Duodenal mucosa (tissue), 2 donors: Measurements from ENCODE around the gene PSTPIP1.

ENCODE experiments used
- H3K27ac ChIP-seq: one replicate; pipeline ENCODE4 v1.7.0; 2013; ENCODE audit warnings: low read depth, low read length
- H3K27me3 ChIP-seq, 2 donors: one replicate each; pipeline ENCODE4 v1.7.0; 2013; ENCODE audit warnings: low read length in 2 of 2, control low read depth in 1 of 2; ENCODE audit not compliant: insufficient read depth in 2 of 2, control insufficient read depth in 1 of 2
- H3K36me3 ChIP-seq, 2 donors: one replicate each; pipeline ENCODE4 v1.7.0; 2013; ENCODE audit warnings: low read length in 2 of 2, control low read depth in 1 of 2; ENCODE audit not compliant: insufficient read depth in 2 of 2, control insufficient read depth in 1 of 2
- H3K4me1 ChIP-seq, 2 donors: one replicate each; pipeline ENCODE4 v1.7.0; 2013; ENCODE audit warnings: low read length in 2 of 2, control low read depth in 1 of 2; ENCODE audit not compliant: insufficient read depth in 2 of 2, control insufficient read depth in 1 of 2
- H3K4me3 ChIP-seq, 2 donors: one replicate each; pipeline ENCODE4 v1.7.0; 2013; ENCODE audit warnings: low read length in 2 of 2, low read depth in 1 of 2
- H3K9ac ChIP-seq, 2 donors: one replicate each; pipeline ENCODE4 v1.7.0; 2013; ENCODE audit warnings: low read length in 2 of 2, low read depth in 1 of 2
- H3K9me3 ChIP-seq, 2 donors: one replicate each; pipeline ENCODE4 v1.7.0; 2013; ENCODE audit warnings: low read length in 2 of 2, control low read depth in 1 of 2; ENCODE audit not compliant: control insufficient read depth in 1 of 2

PSTPIP1 gene

DNA sequence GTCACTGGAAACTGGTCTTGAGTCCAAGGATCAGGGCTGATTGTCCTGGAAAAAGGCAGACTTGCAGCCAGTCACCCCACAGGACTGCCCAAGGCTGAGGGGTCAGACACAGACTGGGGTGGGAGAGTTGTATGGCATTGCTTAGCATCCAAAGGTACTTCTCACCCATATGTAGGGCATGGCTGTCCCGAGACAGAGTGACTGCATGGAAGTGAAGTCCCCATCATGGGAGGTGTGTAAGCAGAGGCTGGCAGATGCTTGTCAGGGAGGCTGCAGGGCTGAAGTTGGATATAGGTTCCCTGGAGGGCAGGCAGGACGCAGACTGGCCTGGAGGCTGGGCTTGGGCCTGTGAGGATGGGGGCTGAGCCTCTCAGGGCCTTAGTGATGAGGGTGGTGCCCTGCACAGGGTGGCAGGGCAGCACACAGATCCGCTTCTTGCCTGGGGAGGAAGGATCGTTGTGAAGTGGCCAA, 31.1 kb downstream of the PSTPIP1 start:
- Histone ChIP-seq H3K27me3 (no peaks in the 10 kb centered on the region), H3K27ac (no peak overlapping the region), H3K9ac (no peak overlapping the region), H3K9me3 (no peaks in the 10 kb centered on the region), H3K4me1 (peaks cover 4 to 25% of the 10 kb centered on the region in 2 donors), H3K4me3 (no peak overlapping the region), H3K36me3 (no peaks in the 10 kb centered on the region)

DNA sequence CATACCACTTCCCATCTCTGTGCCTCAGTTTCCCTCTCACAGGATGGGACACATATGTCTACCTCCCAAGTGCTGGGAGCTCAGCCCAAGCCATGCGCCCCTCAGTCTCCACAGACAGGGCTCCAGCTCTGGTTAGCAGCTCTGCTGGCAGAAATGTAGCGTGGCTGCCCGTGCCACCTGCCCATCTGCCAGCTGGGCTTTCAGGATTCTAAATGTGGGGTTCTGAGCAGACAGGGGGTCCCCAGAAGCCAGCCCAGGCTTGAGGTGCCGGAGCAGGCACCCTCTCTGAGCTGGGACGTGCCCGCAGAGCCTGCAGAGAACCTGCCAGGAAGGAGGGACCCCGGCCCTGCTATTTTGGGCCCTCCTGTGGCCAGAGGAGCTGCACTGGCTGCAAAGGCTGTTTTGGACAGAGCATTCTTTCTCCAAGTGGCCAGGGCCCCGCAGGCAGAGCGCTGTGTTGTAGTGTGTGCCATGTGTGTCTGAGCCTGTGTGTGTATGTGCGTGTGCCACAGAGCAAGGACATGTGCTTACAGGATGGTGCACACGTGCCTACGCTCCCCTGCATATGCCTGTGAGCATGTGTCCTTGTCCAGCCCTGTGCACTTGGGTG, 31.7 kb downstream of the PSTPIP1 start:
- peaks cover 3 to 24% of the 10 kb centered on the region in 2 donors for H3K4me1 ChIP-seq
- no peaks in the 10 kb centered on the region for H3K36me3 ChIP-seq
- no peak overlapping the region for H3K27ac ChIP-seq
- H3K27me3 ChIP-seq = no peaks in the 10 kb centered on the region
- H3K9ac ChIP-seq = no peak overlapping the region
- H3K4me3 ChIP-seq = no peak overlapping the region
- H3K9me3 ChIP-seq = no peaks in the 10 kb centered on the region

DNA sequence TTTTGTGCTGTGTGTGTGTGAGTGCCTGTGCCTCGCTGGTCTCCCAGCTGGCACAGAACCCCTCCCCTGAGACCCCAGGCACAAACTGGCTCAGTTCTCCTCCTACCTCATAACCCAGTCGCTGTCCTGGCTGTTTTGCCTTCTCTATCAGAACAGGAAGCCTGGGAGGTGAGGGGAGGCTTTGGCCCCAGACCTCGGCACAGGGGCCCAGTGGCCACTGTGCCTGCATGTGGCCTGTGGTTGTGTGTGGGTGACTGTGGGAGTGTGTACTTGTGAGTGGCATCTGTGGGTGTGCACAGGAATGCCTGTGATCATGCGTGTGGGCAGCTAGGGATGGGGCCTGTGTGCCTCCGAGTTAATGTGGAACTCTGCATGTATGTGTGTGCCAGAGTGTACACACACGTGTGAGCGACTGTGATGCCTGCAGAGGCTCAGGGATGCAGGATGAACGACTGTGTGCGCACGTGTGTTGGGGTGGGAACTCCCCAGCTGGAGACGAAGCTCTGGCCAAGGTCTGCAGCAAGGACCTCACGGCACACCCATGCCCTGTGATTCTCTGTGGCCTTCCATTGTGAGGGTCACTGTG, 32.3 kb downstream of the PSTPIP1 start:
- Histone ChIP-seq H3K9me3 (no peaks in the 10 kb centered on the region), H3K27ac (no peak overlapping the region), H3K36me3 (no peaks in the 10 kb centered on the region), H3K9ac (no peak overlapping the region), H3K4me3 (no peak overlapping the region), H3K27me3 (no peaks in the 10 kb centered on the region), H3K4me1 (peaks cover 3 to 22% of the 10 kb centered on the region in 2 donors)

DNA sequence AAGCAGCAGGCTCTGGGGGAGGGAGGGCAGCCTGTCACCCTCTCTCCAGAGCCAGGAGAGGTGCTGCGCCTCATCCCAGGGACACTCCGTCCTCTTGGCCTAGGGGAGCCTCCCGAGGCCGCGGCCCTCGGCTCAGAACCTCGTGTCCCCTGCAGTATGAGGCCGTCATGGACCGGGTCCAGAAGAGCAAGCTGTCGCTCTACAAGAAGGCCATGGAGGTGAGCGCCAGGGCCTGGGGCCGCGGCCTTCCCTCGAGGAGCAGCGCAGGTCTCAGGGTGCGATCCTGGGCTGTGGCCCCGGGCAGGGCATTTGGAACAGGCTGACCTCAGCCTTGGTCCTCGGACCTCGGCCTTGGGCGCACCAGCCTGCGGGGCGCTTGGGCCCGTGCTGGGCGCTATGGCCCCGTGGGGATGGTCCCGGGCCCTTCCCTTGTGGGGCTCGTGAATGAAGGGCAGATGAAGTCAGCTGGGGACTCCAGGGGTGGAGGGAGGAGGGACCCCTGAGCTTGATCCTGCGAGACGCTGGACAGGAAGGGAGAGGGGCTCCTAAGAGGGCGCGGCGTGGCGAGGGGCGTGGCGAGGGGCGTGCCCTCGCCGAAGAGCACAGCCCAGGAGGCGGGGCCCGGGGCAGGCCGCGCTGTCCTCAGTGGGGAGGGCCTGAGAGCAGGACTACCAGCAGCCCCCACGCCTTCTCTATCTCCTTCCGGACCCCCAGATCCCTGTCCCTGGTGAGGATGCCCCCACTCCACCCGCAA, 32.9 kb downstream of the PSTPIP1 start:
- Histone ChIP-seq H3K4me3 (peak overlapping the region; percentile 43 to 47), H3K27ac (no peak overlapping the region), H3K36me3 (no peaks in the 10 kb centered on the region), H3K4me1 (peaks cover 3 to 22% of the 10 kb centered on the region in 2 donors), H3K9ac (no peak overlapping the region), H3K27me3 (no peaks in the 10 kb centered on the region), H3K9me3 (no peaks in the 10 kb centered on the region)

DNA sequence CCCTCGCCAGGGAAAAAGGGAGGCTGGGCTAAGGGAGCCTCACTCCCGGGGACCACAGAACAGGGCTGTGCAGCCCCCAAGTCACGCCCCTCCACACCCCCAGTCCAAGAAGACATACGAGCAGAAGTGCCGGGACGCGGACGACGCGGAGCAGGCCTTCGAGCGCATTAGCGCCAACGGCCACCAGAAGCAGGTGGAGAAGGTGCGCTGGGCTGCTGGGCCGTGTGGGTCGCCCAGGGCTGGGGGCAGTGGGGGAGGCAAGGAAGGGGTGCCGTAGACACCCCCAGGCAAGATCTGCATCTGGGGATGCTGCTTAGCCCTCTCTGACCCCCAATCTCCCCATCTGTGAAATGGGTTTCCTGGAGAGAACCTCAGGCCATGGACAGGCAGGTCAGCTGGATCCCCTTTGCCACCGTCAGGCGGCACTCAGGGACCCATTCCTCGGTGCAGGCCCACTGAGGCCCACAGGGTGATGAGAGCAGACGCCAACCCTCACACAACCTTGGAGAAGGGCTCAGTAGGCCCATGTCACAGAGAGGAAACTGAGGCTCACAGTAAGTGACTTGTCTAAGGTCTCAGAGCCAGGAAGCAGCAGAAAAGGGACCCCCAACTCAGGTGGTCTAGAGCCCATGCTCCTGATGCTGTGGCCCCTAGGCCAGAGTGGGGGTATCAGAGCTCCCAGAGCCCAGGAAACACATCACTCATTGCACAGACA, 33.7 kb downstream of the PSTPIP1 start:
- Histone ChIP-seq H3K4me3 (peak overlapping the region; percentile 43 to 47), H3K36me3 (no peaks in the 10 kb centered on the region), H3K27me3 (no peaks in the 10 kb centered on the region), H3K27ac (no peak overlapping the region), H3K4me1 (peaks cover 3 to 22% of the 10 kb centered on the region in 2 donors), H3K9me3 (no peaks in the 10 kb centered on the region), H3K9ac (no peak overlapping the region)

DNA sequence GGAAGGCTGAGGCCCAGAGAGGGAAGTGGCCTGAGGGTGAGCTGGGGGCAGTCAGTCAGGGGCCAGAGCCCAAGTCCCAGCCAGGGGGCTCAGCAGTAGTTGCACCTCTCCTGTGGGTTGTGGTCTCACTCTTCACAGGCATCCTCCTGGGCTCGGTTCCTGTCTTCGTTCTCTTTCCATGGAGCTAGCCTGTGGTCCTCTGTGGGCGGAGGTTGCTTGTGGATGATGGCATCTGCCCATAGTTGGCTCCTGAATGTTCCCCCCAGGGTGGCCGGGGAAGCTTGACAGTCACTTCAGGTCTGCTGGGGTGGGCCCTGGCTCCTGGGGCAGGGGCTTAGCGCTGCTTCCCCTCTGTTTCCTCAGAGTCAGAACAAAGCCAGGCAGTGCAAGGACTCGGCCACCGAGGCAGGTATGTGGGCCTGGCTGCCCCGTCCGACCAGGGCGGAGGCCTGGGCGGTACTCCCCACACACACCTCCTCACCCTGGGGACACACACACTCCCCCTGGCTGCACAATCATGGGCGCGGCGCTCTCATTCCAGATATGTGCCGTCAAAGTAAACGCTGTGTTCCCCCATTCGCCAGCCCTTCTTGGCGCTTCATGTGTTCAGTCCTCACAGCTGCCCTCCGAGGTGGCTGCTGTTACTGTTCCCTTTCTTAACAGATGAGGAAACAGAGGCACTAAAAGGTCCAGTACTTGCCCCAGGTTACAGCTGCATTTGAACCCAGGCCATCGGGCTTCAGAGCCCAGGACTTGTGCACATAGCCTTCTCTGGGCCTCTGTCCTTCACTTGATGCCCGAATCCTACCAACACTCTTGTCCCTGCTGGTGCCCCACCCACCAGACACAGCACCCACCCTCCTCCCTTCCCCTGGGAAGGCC, 34.5 kb downstream of the PSTPIP1 start:
- H3K4me3 ChIP-seq = no peak overlapping the region
- H3K27me3 ChIP-seq = no peaks in the 10 kb centered on the region
- H3K36me3 ChIP-seq = no peaks in the 10 kb centered on the region
- H3K27ac ChIP-seq = no peak overlapping the region
- no peak overlapping the region for H3K9ac ChIP-seq
- H3K9me3 ChIP-seq = no peaks in the 10 kb centered on the region
- H3K4me1 ChIP-seq = peaks cover 3 to 22% of the 10 kb centered on the region in 2 donors

DNA sequence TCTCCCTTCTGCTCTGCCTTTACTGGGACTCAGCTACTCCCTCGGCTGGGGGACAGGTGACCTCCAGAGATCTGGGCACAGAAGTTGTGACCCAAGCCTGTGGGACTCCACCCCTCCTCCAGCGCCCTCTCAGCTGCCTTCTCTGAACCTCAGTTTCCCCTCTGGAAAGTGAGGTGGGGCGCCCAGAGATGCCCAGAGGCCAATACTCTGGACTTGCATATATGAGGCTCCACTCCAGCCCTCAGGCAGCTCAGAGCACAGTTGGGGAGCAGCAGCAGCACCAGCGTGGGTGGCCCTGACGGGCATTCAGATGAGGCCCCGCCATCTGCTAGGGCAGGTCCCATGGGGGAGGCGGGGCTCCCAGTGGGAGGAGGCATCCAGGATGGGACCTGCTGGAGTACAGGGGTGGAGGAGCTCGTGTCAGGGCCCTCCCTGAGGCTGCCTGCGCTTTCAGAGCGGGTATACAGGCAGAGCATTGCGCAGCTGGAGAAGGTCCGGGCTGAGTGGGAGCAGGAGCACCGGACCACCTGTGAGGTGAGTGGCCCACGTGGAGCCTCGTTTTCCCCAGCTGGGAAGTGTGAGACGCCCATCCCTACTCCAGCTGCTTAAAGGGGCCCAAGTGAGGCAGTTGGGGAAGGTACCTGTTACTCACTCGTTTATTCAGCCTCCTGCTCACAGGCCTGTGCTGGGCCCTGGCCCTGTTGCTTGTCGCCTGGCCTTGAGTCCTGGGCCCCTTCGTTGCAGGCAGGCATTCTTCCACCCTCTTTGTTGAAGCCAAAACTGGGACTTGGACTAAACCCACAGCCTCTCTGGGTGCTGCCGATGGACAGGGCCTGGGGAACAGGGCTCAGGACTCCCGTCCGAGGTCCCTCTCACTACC, 35.4 kb downstream of the PSTPIP1 start:
- Histone ChIP-seq H3K4me3 (no peak overlapping the region), H3K9me3 (no peaks in the 10 kb centered on the region), H3K27me3 (no peaks in the 10 kb centered on the region), H3K4me1 (peaks cover 3 to 27% of the 10 kb centered on the region in 2 donors), H3K27ac (no peak overlapping the region), H3K36me3 (no peaks in the 10 kb centered on the region), H3K9ac (no peak overlapping the region)

DNA sequence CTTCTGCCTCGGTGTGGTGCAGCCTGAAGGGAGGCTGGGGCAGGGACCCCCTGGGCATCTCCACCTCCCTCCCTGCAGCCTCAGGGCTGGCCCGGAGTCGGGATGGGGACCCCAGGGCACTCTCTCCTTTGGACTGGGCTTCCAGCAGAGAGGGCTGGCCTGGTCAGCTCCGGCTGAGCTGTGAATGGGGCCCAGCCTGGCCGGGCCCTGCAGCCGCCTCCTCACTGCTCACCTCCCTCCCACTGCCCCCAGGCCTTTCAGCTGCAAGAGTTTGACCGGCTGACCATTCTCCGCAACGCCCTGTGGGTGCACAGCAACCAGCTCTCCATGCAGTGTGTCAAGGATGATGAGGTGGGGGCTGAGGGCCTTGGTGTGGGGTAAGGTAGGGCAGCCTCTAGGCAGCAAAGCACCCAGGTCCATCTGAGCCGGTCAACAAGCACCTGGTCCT, 36.0 kb downstream of the PSTPIP1 start:
- H3K36me3 ChIP-seq = peaks cover 0 to 4% of the 10 kb centered on the region in 2 donors
- H3K27me3 ChIP-seq = no peaks in the 10 kb centered on the region
- H3K4me3 ChIP-seq = no peak overlapping the region
- no peak overlapping the region for H3K27ac ChIP-seq
- H3K4me1 ChIP-seq = peaks cover 3 to 27% of the 10 kb centered on the region in 2 donors
- no peak overlapping the region for H3K9ac ChIP-seq
- H3K9me3 ChIP-seq = no peaks in the 10 kb centered on the region
